ENCODE data around the gene CBFA2T2. TPM values are rescaled to one million over a fixed set of nuclear protein-coding genes. Genes with fewer than 3 reads are reported as not detected.
A peak's percentile ranks its signal among the peaks of the same experiment; 100 is the strongest.
"Not testable (repeated sequence)": the region's sequence is repeated elsewhere in the genome, so short reads cannot be mapped to it uniquely, and the experiment has no call there.

Gene CBFA2T2
- total RNA-seq, 1 donor from 2014 or later, result 10.7 TPM

DNA sequence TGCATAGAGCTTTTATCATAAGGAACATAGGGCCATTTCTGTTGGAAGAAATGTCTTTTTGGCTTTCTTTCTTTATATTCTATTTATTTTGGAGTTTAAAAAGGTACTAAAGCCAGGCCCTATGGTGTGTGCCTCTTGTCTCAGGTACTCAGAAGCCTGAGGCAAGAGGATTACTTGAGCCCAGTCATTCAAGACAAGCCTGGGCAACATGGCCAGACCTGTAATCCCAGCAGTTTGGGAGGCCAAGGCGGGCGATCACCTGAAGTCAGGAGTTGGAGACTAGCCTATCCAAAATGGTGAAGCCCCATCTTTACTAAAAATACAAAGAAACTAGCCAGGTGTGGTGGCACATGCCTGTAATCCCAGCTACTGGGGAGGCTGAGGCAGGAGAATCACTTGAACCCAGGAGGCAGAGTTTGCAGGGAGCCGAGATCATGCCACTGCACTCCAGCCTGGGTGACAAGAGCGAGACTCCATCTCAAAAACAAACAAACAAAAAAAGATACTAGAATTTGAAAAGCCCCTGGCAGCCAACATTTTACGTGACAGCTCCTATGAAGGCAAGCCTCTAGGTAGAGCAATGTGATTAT lies 80.0 kb downstream of the CBFA2T2 start:
- Histone ChIP-seq H3K27me3 (ENCODE audit: low read depth) (no peaks in the 10 kb centered on the region), H3K4me3 (no peak overlapping the region), H3K9me3 (replicated peaks) (no peaks in the 10 kb centered on the region), H3K4me1 (peaks cover 31% of the 10 kb centered on the region), H3K27ac (replicated peaks) (no peak overlapping the region), H3K36me3 (no peaks in the 10 kb centered on the region)
- TF ChIP-seq, protein P1, sequence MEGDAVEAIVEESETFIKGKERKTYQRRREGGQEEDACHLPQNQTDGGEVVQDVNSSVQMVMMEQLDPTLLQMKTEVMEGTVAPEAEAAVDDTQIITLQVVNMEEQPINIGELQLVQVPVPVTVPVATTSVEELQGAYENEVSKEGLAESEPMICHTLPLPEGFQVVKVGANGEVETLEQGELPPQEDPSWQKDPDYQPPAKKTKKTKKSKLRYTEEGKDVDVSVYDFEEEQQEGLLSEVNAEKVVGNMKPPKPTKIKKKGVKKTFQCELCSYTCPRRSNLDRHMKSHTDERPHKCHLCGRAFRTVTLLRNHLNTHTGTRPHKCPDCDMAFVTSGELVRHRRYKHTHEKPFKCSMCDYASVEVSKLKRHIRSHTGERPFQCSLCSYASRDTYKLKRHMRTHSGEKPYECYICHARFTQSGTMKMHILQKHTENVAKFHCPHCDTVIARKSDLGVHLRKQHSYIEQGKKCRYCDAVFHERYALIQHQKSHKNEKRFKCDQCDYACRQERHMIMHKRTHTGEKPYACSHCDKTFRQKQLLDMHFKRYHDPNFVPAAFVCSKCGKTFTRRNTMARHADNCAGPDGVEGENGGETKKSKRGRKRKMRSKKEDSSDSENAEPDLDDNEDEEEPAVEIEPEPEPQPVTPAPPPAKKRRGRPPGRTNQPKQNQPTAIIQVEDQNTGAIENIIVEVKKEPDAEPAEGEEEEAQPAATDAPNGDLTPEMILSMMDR (IDR thresholded peaks at IDR 0.05; ENCODE audit: borderline replicate concordance), result no peak
- DNase-seq, result no peak
- intact Hi-C loops (cut with micrococcal nuclease), result no loop called here

DNA sequence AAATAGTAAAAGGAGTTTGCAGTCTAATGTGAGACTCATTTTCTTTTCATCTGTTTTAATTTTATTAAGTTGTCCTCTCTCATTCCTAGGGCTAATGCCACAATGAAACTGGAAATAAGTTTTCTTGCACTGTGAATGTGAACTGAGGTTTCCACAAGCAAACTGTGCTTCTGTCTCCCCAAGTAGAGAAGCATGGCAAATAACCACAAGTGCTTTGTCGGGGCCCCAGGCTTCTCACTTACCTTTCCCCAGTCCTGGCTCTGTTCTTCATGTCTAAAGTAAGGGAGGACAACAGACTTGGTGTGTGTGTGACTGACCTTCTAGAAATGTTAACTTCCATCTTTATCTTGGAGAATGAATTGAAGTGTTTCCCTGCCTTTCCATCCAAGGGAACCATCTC lies 80.8 kb downstream of the CBFA2T2 start:
- intact Hi-C loops (cut with micrococcal nuclease), result no loop called here
- TF ChIP-seq, protein P1 (IDR thresholded peaks at IDR 0.05; ENCODE audit: borderline replicate concordance), result no peak
- DNase-seq, result no peak
- no peak overlapping the region for H3K4me3 ChIP-seq
- no peaks in the 10 kb centered on the region for H3K9me3 ChIP-seq (replicated peaks)
- H3K27ac ChIP-seq (replicated peaks), result no peak overlapping the region
- H3K36me3 ChIP-seq, result no peaks in the 10 kb centered on the region
- peaks cover 39% of the 10 kb centered on the region for H3K4me1 ChIP-seq
- H3K27me3 ChIP-seq (ENCODE audit: low read depth), result no peaks in the 10 kb centered on the region

DNA sequence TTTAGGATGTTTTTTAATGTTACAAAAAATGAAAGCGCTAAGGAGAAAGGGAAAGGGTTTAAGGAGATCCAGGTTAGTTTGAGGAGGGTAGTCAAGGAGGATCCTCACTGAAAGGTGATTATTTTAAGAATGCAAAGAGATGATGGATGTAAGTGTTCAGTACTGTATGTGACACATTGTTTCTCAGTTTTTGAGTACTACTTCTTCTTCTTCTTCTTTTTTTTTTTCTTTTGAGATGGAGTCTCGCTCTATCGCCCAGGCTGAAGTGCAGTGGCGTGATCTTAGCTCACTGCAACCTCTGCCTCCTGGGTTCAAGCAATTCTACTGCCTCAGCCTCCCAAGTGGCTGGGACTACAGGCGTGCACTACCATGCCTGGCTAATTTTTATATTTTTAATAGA lies 83.4 kb downstream of the CBFA2T2 start:
- H3K9me3 ChIP-seq (replicated peaks); H3K36me3 ChIP-seq; DNase-seq; H3K4me3 ChIP-seq; intact Hi-C loops (cut with micrococcal nuclease); H3K27me3 ChIP-seq (ENCODE audit: low read depth); H3K27ac ChIP-seq (replicated peaks): not testable (repeated sequence)
- peaks cover 53% of the 10 kb centered on the region for H3K4me1 ChIP-seq

DNA sequence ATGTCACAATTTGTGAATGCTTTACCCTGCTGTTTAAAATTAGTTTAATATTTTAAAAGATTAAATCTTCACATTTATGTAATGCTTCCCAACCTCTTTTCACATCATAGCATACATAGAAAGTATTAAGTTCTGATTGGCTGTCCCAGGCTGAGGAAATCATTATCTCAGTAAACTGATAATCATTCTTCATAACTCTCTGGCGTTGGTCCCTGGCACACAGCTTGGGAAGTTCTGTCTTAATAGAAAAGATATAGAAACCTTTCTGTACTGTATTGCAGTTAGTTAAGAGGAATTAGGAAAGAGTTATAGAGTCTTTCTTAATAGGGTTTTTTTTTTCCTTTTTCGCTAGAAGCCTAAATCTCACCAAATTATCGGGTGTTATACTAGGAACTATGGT lies 85.4 kb downstream of the CBFA2T2 start:
- intact Hi-C loops (cut with micrococcal nuclease), result no loop called here
- TF ChIP-seq, protein P1 (IDR thresholded peaks at IDR 0.05; ENCODE audit: borderline replicate concordance), result no peak
- DNase-seq, result no peak
- Histone ChIP-seq H3K36me3 (no peaks in the 10 kb centered on the region), H3K9me3 (replicated peaks) (no peaks in the 10 kb centered on the region), H3K4me3 (no peak overlapping the region), H3K27me3 (ENCODE audit: low read depth) (no peaks in the 10 kb centered on the region), H3K27ac (replicated peaks) (no peak overlapping the region), H3K4me1 (peaks cover 39% of the 10 kb centered on the region)

DNA sequence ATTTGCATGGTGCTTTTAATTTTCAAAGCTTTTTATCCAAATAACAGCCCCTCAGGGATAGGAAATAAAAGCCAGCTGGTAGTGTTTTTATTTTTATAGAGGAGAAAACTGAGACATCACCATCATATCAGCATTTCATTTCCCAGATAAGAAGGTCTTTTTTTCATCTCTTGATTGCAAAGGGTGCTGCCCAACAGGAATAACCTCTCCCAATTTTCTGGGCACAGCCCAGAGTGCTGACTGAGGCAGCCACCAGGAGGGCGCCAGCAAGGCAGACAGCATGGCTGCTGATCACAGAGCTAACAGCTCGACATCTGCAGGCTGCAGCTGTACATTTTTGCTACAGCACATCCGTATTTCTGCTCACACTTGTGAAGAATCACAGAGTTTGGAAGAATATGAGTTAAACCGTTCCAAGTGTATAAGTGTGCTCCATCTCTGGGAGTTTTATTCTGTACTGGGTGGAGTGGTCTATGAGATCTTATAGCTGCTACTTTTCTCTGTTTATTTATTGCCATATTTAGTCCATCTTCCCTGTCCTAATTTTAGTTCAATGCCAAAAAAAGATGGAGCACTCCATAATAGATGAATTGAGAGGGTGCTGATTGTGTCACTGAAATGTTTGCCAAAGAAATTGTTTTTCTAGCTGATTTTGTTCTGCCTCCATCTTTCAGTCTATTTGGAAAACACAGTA lies 86.7 kb downstream of the CBFA2T2 start:
- no peaks in the 10 kb centered on the region for H3K9me3 ChIP-seq (replicated peaks)
- DNase-seq, result no peak
- H3K4me3 ChIP-seq, result no peak overlapping the region
- no peaks in the 10 kb centered on the region for H3K36me3 ChIP-seq
- TF ChIP-seq, protein P1 (IDR thresholded peaks at IDR 0.05; ENCODE audit: borderline replicate concordance), result peak; percentile 19
- peaks cover 33% of the 10 kb centered on the region for H3K4me1 ChIP-seq
- H3K27ac ChIP-seq (replicated peaks), result peak overlapping the region; percentile 16
- H3K27me3 ChIP-seq (ENCODE audit: low read depth), result no peaks in the 10 kb centered on the region
- intact Hi-C loops (cut with micrococcal nuclease), result no loop called here

DNA sequence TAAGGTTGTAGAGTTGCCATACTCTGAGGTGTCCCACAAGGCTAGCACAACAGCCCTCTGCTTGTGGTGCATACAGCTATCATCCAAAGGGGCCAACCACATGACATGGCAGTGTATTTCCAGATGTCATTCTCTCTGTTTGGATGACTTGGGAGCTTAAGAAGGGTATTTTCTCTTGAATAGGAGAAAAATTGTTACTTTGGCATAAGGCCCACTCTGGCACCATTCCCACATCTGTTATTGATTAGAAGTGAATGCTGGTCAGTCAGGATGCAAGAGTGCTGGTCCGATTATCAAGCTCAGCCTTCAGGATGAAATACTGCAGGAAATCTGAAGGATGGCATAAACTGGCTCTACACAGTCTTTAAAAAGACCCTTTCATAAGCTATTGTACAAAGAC lies 88.6 kb downstream of the CBFA2T2 start:
- Histone ChIP-seq H3K9me3 (replicated peaks) (no peaks in the 10 kb centered on the region), H3K4me3 (no peak overlapping the region), H3K36me3 (no peaks in the 10 kb centered on the region), H3K27ac (replicated peaks) (no peak overlapping the region), H3K27me3 (ENCODE audit: low read depth) (no peaks in the 10 kb centered on the region), H3K4me1 (peaks cover 36% of the 10 kb centered on the region)
- DNase-seq, result no peak
- TF ChIP-seq, protein P1 (IDR thresholded peaks at IDR 0.05; ENCODE audit: borderline replicate concordance), result no peak
- intact Hi-C loops (cut with micrococcal nuclease), result no loop called here
